Activated CD4-positive, alpha-beta T cell treated with anti-CD3 and anti-CD28 coated beads, Interleukin-2, amount 50 U/mL, for 1 hour (primary cell): ENCODE results near the gene MKS1.

Source experiments
- DNase-seq: peaks from one replicate; pipeline ENCODE4 v3.0.0-alpha.2; 2020

MKS1 gene

DNA sequence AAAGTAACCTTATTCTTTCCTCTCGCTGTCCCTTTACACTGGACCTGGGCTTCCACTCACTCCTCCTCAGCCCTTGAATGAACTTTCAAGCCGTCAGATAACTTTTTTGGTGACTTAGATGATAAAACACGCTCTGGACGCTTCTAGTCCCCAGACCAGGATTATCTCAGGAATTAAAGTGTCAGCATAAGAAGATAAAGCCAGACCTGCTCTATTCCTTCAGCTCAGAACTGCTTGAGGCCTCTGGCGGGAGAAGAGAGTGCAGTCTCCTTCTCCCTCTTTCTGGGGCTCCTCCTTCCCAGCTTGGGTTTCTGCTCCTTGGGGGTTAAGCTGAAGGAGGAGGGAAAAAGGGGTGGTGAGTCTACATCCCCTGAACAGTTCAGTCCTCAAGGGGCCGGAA lies 25.9 kb upstream of the MKS1 start:
- DNase-seq: no peak

DNA sequence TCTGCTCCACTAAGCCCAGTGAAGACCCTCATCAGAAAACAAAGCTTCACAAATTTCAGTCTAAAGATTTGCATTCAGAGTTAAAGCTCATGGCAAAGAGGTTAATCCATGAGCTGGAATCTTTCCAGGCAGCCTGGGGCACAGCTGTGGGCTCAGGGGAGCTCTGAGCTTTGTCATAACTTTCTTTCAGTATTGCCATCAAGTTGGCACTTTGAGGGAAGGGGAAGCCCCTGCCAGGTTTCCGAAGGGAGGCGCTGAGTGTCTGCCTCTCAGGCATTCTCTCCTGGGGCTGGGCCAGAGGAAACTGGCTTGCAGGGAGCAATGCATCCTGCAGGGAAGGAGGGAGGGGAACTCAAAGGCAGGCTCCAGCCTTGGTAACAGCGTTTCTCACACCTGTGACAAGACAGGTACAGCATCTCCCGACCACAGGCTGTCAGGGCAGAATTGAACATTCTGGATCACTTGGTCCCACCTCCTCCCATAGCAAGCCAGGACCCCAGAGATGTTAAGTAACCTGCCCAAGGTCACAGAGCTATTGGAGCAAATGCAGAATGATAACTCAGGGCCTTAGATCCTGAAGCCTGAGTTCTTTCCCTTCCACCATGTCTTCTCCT lies 23.2 kb upstream of the MKS1 start:
- DNase-seq: no peak

DNA sequence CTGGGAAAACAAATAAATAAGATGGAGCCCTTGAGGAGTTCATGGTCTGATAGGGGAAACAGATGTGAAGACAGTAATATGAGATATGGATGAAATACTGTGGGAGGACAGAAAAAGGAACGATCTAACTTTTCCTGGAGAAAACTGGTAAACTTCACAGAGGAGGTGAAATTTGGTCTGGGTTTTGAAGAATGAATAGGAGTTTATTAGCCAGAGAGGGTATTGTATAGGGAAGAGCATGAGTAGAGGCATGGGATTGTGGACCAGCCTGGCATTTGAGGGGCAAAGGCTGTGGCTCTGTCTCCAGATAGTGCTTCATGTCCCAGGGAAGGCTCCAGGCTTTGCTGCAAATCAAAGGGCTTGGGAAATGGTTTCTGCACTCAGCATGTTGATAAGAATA lies 20.9 kb upstream of the MKS1 start:
- no peak for DNase-seq

DNA sequence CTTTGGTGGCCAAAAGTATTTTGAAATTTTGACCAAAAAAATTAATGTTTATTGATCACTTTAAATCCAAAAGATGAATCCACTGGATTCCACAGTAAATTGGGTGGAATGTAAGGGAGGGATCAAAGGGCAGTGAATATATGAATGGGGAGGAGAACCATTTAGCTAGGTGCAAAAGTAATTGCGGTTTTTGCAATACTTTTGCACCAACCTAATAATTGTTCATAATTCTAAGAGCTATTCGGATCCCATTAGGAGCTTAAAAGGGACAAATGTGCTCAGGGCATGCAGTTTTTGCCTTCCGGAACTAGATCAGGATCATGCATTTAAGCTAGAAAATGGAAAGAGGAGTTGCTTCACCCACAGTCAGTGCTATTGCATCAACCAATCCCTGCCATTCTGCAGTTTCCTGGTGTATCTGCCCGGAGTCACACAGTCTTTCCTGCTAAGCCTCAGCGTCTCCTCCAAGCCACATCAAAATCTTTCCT lies 19.1 kb upstream of the MKS1 start, which contains the start of gene LPO:
Gene LPO, plus strand, starts transcription at position 438 of the 488 bp plus-strand sequence. CDS start 4,396 bp downstream, outside the sequence.
- no peak for DNase-seq

DNA sequence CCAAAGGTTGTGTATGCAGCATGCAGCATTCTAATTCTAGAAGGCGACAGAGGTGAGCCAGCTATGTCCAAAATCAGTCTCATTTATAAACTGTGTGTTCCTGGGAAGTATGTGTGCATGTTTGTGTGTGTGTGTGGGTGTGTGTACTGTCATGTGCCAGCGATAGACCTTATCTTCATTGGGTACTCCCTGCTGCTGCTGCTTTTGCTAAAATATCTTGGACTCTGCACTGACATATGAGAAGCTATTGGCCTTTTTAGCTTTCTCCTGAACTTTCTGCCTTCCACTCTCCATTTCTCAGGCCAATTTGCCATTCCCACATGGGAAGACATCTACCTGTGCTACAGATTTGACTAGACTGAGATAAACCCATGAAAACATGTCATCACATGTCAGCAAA lies 17.3 kb upstream of the MKS1 start:
- no peak for DNase-seq

DNA sequence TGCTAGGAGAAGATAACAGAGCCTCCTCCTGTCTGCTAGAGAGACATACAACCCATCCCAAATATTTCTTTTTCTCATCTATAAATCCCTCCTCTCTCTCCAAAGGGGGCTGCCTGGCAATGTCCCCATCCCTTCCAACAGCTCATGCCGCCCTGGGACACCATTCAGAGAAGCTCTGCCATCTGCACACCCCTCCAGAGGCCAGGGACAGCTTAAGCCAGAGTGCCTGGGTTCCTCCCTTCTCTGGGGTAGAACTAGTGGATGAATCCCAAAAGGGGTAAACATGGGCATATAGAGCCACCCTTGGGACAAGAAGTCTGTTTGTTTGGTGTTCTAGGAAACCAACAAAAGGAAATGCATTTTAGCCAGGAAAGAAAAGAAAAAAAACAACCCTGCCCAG lies 16.8 kb upstream of the MKS1 start:
- no peak for DNase-seq

DNA sequence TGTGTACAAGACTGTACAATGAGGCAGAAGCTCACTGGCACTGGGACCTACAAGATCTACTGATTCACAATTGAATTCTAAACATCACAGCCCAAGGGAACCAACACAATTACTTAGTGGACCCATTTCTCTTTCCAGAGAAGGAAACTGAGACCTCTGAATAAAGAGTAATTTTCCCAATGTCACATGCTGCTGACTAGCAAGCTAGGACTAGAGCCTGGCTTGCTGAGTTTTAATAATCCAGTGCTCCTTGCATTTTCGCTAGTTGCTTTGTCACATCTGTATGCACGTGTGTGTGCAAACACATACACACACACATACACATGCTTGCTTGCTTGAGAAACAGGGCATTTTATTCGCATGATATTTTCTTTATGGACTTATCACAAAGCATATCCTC lies 15.5 kb upstream of the MKS1 start:
- no peak for DNase-seq

DNA sequence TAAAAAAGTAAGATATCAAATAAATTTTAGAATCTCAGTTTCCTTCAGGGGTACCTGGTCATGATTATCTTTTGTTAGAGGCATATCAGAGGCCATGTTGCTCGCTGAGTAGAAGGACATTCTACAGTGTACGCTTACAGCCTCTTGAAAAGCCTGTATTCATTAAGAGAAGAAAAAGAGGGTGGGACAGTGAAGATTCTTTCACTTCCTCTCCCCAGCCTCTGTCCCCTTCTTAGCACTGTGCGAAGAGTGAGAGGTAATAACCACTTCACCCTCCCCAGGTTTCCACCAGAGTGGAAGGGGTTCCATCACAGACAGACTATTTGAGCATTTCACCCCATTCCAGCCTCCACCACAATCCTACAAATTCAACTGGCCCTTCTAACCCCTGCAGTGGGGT lies 14.5 kb upstream of the MKS1 start:
- no peak for DNase-seq

DNA sequence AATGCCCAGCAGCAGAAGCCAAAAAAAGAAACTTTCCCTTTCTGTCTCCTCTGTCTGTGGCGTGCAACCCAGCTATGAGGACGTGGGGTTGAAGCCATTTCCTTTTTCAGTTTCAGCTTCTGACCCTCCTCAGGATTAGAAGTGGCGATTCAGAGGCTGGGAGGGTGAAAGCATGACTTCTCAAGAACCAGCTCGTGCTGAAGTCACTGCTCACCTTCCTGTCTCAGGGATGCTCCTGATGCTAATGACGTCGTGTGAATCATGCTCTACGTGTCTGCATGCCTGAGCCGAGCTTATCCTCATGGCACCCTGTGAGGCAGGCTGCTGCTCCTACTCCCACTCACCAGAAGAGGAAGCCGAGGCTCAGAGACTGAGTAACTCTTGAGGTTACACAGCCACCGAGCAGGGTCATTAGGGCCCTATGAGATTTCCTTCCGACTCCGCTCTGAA lies 13.7 kb upstream of the MKS1 start:
- DNase-seq: no peak

DNA sequence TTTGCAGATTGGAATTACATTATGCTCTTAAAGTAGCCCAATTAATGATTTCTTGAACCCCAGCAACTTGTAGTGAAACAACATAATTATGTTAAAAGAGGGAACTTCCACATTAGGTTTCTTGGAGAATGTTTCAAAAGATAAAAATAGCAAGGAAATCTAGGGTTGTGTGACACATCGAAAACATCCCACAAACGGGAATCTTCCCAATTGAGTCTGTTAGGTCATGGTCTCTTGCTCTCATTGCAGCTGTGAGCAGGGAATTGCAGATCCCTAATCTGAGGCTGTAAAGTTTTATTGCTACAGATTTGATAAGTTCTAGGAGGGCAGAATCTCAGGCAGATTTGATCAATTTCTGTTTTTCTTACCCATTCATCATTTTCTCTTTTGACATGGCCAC lies 12.6 kb upstream of the MKS1 start:
- DNase-seq: no peak

DNA sequence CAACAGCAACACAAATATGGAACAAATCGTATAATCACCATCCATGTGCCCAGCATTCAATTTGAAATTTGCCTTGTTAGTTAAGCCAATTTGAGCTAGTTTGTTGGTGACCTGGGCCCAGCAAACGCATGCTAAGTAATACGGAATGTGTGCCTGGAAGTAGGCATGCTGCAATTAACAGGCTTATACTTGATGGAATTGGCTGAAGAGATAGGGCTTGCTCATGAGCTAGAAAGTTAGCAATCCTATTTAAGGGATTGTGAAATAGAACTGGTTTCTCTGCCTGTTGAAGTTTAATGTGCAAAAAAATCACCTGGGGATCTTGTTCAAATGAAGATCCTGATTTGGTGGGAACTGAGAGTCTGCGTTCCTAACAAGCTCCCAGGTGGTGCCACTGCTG lies 10.8 kb upstream of the MKS1 start:
- DNase-seq: no peak

DNA sequence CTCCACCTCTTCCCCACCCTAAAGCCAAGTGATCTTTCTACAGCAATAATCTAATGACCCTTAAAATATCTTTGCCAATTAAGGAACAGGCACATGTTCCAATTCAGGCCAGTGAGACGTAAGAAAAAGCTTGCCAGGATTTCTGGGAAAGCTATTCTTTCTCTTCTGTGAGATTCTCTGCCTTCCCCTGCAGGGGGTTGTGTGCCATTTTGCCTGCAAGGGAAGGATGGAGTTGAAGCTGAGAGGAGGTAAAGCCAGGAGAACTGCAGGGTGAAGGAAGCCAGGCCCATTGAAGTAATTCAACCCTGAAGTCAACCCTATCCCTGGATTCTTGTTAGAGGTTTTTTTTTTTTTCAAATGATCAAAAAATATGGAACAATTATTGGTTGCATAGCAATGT lies 10.3 kb upstream of the MKS1 start:
- no peak for DNase-seq

DNA sequence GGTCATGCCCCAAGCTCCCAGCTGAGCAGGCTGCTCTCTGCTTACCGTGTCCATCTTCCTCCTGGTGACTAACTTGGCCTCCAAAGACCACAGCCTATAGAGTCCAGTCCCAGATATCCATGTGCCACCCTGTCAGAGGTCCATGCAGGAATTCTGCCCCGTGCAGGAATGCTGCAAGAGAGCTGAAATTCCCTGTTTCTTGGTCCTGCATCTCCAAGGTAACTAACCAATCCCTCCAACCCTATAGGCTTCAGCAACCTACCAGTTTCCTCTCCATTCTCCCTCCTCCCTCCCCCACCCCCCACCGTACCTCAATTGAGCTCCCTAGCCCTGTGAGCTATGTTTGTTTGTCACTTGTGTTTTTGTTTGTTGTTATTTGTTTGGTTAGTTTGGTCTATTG lies 9.6 kb upstream of the MKS1 start:
- no peak for DNase-seq

DNA sequence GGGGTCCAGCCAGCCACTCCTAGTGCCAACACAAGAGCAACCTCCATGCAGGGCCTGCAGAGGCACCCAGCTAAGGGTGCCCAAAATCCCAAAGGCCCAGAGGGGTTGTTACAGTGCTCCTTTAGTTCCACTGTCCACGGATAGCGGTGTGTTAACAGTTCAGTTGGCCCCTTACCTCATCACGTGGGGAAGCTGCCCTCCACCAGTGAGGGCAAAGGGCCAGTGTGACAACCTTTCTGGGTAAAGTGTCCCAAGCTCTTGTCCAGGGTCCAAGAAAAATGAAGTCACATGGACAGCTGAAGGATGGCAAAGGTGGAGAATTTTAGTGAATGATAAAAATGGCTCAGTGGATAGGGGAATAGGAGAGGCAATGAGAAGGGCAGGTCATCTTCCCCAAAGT lies 8.7 kb upstream of the MKS1 start:
- no peak for DNase-seq

DNA sequence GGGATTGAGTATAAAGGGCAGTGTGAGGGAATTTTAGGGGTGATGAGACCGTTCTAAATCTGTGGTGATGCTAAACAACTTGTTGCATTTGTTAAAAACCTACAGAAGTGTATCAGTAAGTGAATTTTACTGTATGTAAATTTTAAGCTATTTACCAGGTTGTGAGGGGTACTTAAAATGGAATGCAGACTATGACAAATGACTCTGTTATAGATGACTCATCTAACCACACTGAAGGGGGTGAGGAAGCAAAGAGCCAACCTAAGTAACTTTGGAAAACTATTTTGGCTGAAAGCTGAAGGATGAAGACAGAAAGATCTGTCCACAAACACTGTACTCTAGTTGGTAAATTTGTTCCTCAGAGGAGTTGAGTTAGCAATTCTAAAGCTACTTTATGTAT lies 5.3 kb upstream of the MKS1 start:
- no peak for DNase-seq

DNA sequence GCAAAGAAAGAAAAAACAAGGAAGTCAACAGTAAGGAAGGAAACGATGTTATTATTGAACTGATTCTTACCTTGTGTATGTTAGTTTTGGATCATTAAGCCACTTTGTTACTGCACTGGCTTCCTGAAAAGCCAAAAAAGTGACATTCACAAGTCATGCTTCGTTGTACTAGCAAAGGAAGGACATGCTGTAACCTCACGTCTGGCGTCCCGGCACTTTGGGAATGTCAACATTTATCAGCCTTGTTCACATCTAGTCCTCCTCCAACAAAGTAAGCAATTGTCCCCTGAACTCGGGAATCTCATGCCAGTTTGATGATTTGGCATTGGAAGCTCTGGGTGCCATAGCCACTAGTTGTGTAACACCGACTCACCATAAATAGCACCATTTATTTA lies 731 bp upstream of the MKS1 start:
- no peak for DNase-seq

DNA sequence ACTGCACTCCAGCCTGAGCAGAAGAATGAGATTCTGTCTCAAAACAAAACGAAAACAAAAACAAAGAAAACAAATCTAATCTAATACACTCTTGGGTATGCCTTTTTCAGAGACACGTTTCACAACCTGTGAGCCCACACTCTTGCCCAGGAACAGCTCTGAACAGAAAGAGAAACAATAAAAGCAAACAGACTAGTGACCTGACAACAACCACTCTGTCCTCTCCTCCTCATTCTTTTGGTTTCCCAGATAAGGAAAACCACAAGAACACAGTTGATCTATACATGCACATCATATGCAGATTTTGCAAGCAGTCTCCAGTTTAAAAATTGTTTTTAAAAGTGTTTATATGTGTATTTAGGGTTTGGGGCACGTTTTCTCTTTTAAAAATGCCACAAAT lies 1.3 kb downstream of the MKS1 start:
- DNase-seq: no peak

DNA sequence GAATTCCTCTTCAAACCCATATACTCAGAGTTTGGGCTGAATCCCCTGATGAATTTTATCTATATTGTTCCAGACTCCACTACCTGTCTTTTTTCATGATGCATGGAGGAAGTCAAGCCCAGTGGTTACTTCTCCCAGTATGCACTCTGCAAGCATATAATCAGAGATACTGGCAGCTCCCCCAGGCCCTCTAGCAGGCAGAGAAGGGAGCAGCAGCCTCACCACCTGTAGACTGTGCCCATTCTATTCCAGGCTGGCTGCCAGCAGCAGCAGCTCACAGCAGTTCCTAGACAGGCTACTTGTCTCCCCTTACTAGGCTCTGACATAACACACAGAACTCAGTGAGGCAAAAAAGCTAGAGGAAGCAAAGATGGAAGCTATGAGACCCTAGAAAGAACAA lies 3.4 kb downstream of the MKS1 start:
- DNase-seq: no peak

DNA sequence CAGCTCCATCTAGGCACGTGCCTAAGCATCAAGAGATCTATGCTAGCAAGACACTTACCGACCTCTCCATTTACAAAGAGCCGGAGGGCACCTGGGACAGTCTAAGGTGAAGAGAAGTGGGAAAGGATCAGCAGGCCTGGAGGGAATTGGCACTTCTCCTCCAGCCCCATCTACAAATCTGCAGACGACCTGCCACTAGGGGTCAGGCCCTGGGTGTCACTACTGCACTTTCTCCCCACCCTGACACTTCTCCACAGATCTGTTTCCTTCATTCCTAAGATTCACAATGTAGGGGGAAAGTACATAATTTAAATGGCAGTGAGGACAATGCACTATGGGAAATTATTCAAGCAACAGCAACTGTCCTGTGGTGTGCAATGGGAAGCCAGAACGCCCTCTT lies 8.1 kb downstream of the MKS1 start:
- DNase-seq: no peak

DNA sequence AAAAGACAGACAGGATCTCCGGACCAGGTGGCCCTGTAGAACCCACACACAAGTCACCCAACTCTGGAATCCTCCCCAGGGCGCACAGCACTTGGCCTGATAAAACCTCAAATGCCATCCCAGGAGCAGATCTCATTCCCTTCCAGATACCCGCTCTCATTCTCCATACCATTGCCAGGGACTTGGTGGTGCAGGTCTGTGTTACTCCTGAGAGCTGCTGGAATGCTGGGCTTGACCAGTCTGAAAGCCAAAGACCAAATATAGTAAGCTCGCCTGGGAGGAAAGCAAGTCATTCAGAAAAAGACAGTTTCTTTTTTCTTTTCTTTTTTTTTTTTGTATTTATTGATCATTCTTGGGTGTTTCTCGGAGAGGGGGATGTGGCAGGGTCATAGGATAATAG lies 10.7 kb downstream of the MKS1 start:
- DNase-seq: no peak

DNA sequence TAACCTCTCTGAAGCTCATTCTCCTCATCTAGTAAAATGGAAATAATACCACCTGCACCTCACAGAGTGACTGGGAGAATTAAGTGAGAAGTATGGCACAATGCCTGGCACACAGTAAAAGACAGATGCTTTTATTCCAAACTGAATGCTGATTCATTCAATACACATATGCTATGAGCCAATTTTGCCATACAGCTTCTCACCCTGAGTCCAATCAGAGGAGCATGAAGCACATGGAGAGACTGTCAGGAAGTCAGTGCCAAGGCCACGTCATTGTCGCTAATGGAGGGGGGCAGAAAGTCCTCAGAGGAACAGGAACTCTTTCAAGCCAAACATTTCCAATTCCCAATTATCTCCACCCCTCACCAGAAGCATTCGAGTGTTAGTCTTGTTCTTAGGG lies 11.6 kb downstream of the MKS1 start:
- no peak for DNase-seq

DNA sequence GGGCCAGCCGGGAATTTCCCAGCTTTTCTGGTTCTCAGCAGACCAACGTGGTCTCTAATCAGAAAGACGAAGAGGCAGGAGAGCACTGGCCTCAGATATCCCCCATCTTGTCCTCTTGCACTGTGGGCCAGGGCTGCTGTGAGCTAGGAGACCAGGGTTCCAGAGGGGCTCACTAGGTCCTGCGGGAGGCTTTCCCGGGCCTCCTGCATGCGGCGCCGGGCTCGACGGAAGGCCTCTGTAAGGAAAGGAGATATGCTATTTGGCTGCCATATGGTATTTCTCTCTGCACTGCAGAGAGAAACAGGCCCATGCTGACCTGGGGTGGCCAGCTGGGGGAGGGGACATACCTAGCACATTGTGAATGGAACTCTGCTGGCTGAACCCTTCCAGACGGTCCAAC lies 13.1 kb downstream of the MKS1 start:
- DNase-seq: no peak

DNA sequence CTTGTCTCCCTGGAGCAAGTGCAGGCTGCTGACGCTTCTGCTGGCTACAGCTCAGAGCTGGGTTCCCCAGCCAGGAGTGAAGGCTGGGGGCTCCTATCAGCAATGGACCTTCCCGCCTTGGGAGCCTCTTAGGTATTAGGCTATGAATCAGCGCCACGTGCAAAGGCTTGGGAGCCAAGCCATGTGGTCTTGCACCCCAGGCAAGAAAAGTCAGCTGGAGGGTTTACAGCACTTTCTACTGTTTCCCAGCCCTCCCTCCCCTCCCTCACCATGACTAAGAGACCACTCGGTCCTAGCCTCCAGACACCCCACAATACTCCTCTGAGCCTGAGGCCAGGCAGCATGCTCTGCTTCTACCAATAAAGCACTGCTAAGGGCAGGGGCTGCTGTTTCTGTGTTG lies 14.3 kb downstream of the MKS1 start:
- no peak for DNase-seq

DNA sequence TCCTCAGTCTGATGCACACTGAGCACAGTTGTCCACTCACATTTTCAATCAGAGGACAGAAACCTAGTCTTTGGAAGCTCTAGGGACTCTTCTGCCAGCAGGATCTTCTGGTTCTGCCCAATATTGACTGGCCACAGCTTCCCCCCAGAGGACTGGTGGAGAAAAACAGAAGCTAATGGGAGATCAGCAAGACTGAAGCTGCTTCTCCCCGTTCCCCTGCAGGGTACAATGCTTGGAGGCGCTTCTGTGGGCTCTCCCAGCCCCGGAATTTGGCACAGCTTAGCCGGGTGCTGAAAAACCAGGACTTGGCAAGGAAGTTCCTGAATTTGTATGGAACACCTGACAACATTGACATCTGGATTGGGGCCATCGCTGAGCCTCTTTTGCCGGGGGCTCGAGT lies 16.2 kb downstream of the MKS1 start:
- DNase-seq: no peak

DNA sequence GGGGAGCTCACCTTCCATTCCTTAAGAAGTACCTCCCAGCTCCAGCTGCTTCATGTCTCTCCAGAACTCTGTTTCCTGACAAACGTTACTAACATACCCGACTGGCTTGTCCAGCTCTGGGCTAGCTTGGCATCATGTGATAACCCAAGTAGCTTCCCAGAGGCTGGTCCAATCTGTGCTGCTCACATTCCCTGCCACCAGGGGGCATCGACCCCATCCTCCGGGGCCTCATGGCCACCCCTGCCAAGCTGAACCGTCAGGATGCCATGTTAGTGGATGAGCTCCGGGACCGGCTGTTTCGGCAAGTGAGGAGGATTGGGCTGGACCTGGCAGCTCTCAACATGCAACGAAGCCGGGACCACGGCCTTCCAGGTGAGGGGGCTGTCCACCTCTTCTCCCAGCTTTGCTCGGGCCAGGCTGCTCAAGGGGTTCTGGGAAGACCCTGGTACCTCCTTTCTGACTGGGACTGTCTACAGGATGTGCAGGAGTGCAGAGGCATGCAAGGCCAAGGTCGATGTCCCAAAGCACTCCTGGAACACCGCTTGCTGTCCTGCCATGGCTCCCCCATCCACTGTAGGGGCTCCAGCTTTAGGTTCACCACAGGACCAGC lies 18.9 kb downstream of the MKS1 start:
- peak; percentile 54 for DNase-seq
